HCT116 (cell line): ENCODE data around the gene FILIP1. TPM values are rescaled to one million over a fixed set of nuclear protein-coding genes. Genes with fewer than 3 reads are reported as not detected.

Experiments
- ATAC-seq: fragments of 200-7000 bp; cut with Tn5 transposase; 2 replicates; pipeline ENCODE4 v1.9.1; 2020; ENCODE audit warnings: mild to moderate bottlenecking, moderate library complexity
- BruUV-seq: library from RNA; stranded (reverse); fragments of 400-500 nt; replicated peaks from 2 replicates; lab custom pipeline; 2021; lab: Mats Ljungman, UMichigan
- CTCF ChIA-PET: fragments of 300-600 bp; sonication (Branson Sonifier 250); formaldehyde crosslinking; loops from one replicate; lab custom pipeline; 2021; ENCODE audit warnings: antibody characterized with exemption; lab: Charles Lee
- POLR2A ChIA-PET: fragments of 300-600, 350-600 bp; sonication (Branson Sonifier 250); formaldehyde crosslinking; loops from one replicate; lab custom pipeline; 2021; ENCODE audit warnings: antibody characterized with exemption; lab: Charles Lee
- RAD21 ChIA-PET, 2 experiments: fragments of 300-600 bp; sonication (Branson Sonifier 250); formaldehyde crosslinking; loops; one replicate each; lab custom pipeline; 2023; ENCODE audit warnings: low total read pairs in 2 of 2; ENCODE audit not compliant: uncharacterized antibody in 2 of 2, unreplicated experiment in 2 of 2, low non-redundant PET in 1 of 2; lab: Charles Lee
- DNase-seq: peaks from one replicate; pipeline ENCODE4 v3.0.0-alpha.2; 2010; ENCODE audit warnings: low read depth, low spot score
- H2AFZ ChIP-seq: fragments of 200-600 bp; shearing (Covaris generic), sonication (generic); 2 replicates; pipeline ENCODE4 v1.6.1; 2017; ENCODE audit warnings: low read depth, mixed run types, mixed read lengths, antibody characterized with exemption, low read length; ENCODE audit not compliant: poor library complexity, severe bottlenecking
- H3K27ac ChIP-seq: 2 replicates; pipeline ENCODE4 v1.5.1; 2012; ENCODE audit warnings: low read depth, low read length
- H3K27me3 ChIP-seq: fragments of 200-600 bp; sonication (generic); 2 replicates; pipeline ENCODE4 v1.6.1; 2016; ENCODE audit warnings: mixed run types, low read length, mixed read lengths; ENCODE audit not compliant: insufficient read depth
- H3K36me3 ChIP-seq, 2 experiments: fragments of 200-500 bp in 1 of 2; fragments of 200-600 bp in 1 of 2; sonication (Bioruptor generic) in 1 of 2; sonication (generic) in 1 of 2; 2 replicates each; pipeline versions ENCODE4 v1.5.1 to v1.6.1; 2014 to 2016; ENCODE audit warnings: low read length in 2 of 2, inconsistent platforms in 1 of 2, mixed read lengths in 1 of 2, mixed run types in 1 of 2; ENCODE audit not compliant: insufficient read depth in 2 of 2, control insufficient read depth in 1 of 2
- H3K4me1 ChIP-seq, 2 experiments: fragments of 200-600 bp in 1 of 2; sonication (generic) in 1 of 2; 2 replicates each; pipeline versions ENCODE4 v1.5.1 to v1.6.1; 2012 to 2017; ENCODE audit warnings: low read length in 2 of 2, inconsistent platforms in 1 of 2, mild to moderate bottlenecking in 1 of 2, mixed read lengths in 1 of 2, mixed run types in 1 of 2, moderate library complexity in 1 of 2; ENCODE audit not compliant: insufficient read depth in 2 of 2, control insufficient read depth in 1 of 2
- H3K4me2 ChIP-seq: fragments of 200-600 bp; sonication (generic); 2 replicates; pipeline ENCODE4 v1.6.1; 2017; ENCODE audit warnings: mixed run types, low read length, mixed read lengths
- H3K4me3 ChIP-seq, 2 experiments: fragments of 200-600 bp in 1 of 2; sonication (generic) in 1 of 2; replicated peaks in 1 of 2; 2 replicates each; pipeline ENCODE4 v1.5.1; 2011 to 2016; ENCODE audit warnings: low read length in 2 of 2, control low read depth in 1 of 2, low read depth in 1 of 2, mild to moderate bottlenecking in 1 of 2, mixed read lengths in 1 of 2, mixed run types in 1 of 2
- H3K79me2 ChIP-seq: fragments of 200-600 bp; sonication (generic); 2 replicates; pipeline ENCODE4 v1.6.1; 2017; ENCODE audit warnings: mild to moderate bottlenecking, mixed run types, low read length, moderate library complexity, mixed read lengths; ENCODE audit not compliant: insufficient read depth
- H3K9ac ChIP-seq: fragments of 200-600 bp; sonication (generic); 2 replicates; pipeline ENCODE4 v1.6.1; 2016; ENCODE audit warnings: low read length, mixed read lengths
- H3K9me2 ChIP-seq: fragments of 200-600 bp; sonication (generic), shearing (Covaris generic); 2 replicates; pipeline ENCODE4 v1.6.1; 2017; ENCODE audit warnings: mixed run types, mild to moderate bottlenecking, moderate library complexity; ENCODE audit not compliant: insufficient read depth
- H3K9me3 ChIP-seq, 2 experiments: fragments of 200-500 bp in 1 of 2; fragments of 200-600 bp in 1 of 2; sonication (Bioruptor generic) in 1 of 2; sonication (generic) in 1 of 2; 2 replicates each; pipeline ENCODE4 v1.6.1; 2014 to 2017; ENCODE audit warnings: low read length in 2 of 2, mixed read lengths in 2 of 2, inconsistent platforms in 1 of 2, low read depth in 1 of 2, mild to moderate bottlenecking in 1 of 2, mixed run types in 1 of 2, moderate library complexity in 1 of 2; ENCODE audit not compliant: control insufficient read depth in 1 of 2, insufficient read depth in 1 of 2
- H4K20me1 ChIP-seq: fragments of 200-600 bp; sonication (generic), shearing (Covaris generic); 2 replicates; pipeline ENCODE4 v1.6.1; 2017; ENCODE audit warnings: mixed run types, mild to moderate bottlenecking, moderate library complexity; ENCODE audit not compliant: insufficient read depth
- ELF1 ChIP-seq: IDR thresholded peaks from 2 replicates; pipeline ENCODE4 v1.6.1; 2012; ENCODE audit warnings: low read depth, borderline replicate concordance
- FOSL1 ChIP-seq: IDR thresholded peaks from 2 replicates; pipeline ENCODE4 v1.6.1; 2012; ENCODE audit warnings: low read depth
- SIN3A ChIP-seq: IDR thresholded peaks from 2 replicates; pipeline ENCODE4 v1.6.1; 2012; ENCODE audit warnings: low read depth
- TCF7L2 ChIP-seq: IDR thresholded peaks from 2 replicates; pipeline ENCODE4 v1.7.0; 2011; ENCODE audit warnings: borderline replicate concordance, inconsistent platforms; ENCODE audit not compliant: insufficient read depth, insufficient read length; ENCODE audit errors: extremely low read depth
- ZNF274 ChIP-seq: fragments of 200-500 bp; sonication (Bioruptor generic); IDR thresholded peaks from 2 replicates; pipeline ENCODE4 v1.6.1; 2014; ENCODE audit warnings: mild to moderate bottlenecking, low read depth, low read length, inconsistent platforms
- intact Hi-C: fragments of 100-400 bp; cut with micrococcal nuclease; formaldehyde crosslinking; loops from 2 replicates; pipeline ENCODE4 v1.10.0; 2022
- total RNA-seq: library from RNA; stranded (reverse); gene quantifications from one replicate; pipeline ENCODE4 v1.2.1, GENCODE V29; 2021; ENCODE audit not compliant: unreplicated experiment
- TF ChIP-seq, protein P1 (sequence below), 3 experiments: fragments of 200-600 bp in 1 of 3; sonication (generic) in 1 of 3; IDR thresholded peaks in 2 of 3; conservative IDR thresholded peaks in 1 of 3; 2 replicates each; pipeline ENCODE4 v1.5.1; 2012 to 2017; ENCODE audit warnings: low read depth in 2 of 3, low read length in 2 of 3, antibody characterized with exemption in 1 of 3, borderline replicate concordance in 1 of 3, control low read depth in 1 of 3, mild to moderate bottlenecking in 1 of 3, mixed read lengths in 1 of 3, mixed run types in 1 of 3, moderate library complexity in 1 of 3; ENCODE audit not compliant: insufficient read depth in 1 of 3
- TF ChIP-seq, protein P2 (sequence below): IDR thresholded peaks from 2 replicates; pipeline ENCODE4 v1.6.1; 2012

Gene FILIP1
- total RNA-seq, 1 experiment from 2014 or later = 0.05 TPM

DNA sequence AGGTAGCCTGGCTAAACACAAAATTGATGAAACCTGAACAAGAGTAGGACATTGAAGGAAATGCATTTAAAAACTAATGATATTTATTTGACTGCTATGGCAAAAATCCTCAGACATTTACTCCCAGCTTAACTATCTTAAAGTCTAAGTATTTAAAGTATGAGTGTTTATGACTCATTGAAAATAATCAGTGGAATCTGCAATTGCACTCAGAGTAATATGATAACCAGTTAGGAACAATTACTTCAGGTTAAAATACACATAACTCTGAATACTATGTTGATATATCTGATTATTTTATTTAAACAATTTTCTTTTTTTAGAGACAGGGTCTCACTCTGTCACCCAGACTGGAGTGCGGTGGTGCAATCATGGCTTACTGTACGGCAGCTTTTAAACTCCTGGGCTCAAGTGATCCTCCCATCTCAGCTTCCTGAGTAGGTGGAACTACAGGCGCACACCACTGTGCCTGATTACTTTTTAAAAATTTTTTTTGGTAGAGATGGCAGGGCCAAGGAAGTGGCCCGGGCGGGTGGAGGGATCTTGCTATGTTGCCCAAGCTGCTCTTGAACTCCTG is 43.9 kb downstream of the FILIP1 start:
- H3K27ac ChIP-seq = no peak overlapping the region
- no peaks in the 10 kb centered on the region for H3K27me3 ChIP-seq
- no peaks in the 10 kb centered on the region for H4K20me1 ChIP-seq
- H3K4me2 ChIP-seq = no peak overlapping the region
- H3K4me3 ChIP-seq = no peak overlapping the region
- no peaks in the 10 kb centered on the region for H3K9me2 ChIP-seq
- intact Hi-C loops = no loop called here
- no peak overlapping the region for H3K9ac ChIP-seq
- H2AFZ ChIP-seq = no peak overlapping the region
- ATAC-seq = no peak
- H3K79me2 ChIP-seq = no peaks in the 10 kb centered on the region
- ChIA-PET CTCF (no interaction called here), POLR2A (no interaction called here), RAD21 (no interaction called here)
- no peaks in the 10 kb centered on the region for H3K4me1 ChIP-seq
- DNase-seq = no peak
- no peaks in the 10 kb centered on the region for H3K36me3 ChIP-seq
- no peaks in the 10 kb centered on the region for H3K9me3 ChIP-seq
- TF ChIP-seq, protein P1, sequence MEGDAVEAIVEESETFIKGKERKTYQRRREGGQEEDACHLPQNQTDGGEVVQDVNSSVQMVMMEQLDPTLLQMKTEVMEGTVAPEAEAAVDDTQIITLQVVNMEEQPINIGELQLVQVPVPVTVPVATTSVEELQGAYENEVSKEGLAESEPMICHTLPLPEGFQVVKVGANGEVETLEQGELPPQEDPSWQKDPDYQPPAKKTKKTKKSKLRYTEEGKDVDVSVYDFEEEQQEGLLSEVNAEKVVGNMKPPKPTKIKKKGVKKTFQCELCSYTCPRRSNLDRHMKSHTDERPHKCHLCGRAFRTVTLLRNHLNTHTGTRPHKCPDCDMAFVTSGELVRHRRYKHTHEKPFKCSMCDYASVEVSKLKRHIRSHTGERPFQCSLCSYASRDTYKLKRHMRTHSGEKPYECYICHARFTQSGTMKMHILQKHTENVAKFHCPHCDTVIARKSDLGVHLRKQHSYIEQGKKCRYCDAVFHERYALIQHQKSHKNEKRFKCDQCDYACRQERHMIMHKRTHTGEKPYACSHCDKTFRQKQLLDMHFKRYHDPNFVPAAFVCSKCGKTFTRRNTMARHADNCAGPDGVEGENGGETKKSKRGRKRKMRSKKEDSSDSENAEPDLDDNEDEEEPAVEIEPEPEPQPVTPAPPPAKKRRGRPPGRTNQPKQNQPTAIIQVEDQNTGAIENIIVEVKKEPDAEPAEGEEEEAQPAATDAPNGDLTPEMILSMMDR (IDR thresholded peaks at IDR 0.05 in 2 of 3, conservative IDR thresholded peaks at IDR 0.05 in 1 of 3; ENCODE audit: borderline replicate concordance in 1 of 3, insufficient read depth in 1 of 3, low read depth in 2 of 3, low read length in 2 of 3) = no peak
- TF ChIP-seq ZNF274 = no peak
- no peak for TF ChIP-seq TCF7L2
- no peak for TF ChIP-seq SIN3A
- no peak for TF ChIP-seq FOSL1
- BruUV-seq = no TSS peak

DNA sequence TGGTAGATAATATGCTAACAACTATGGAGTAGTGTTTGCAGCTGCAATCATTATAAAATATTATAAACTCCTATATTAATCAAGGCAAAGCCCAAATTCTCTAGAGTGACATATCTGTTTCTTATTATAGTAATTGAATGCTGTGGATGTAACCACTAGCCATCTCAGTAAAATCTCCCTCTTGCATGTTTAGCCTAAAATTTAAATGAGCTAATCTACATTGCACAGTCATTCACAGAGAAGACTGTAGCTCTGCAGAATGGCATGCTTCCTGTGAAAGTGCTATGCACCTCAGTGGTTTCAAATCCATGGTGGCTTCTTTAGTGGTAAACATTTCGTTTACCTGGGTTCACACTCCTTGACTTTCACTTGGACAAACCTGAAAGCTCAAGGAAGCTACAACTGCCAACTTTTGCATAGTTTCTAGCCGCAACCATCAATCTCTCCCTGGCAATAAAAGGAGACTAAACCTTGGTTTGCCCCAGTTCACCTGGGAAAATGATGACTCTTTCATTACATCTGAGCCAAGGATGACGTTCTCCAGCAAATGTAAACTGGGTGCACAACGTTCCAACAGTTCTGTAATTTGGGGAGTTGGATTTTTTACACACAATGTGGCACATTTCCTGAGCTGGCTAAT is 47.2 kb downstream of the FILIP1 start:
- TF ChIP-seq FOSL1 (no peak), ELF1 (no peak)
- TF ChIP-seq, protein P2, sequence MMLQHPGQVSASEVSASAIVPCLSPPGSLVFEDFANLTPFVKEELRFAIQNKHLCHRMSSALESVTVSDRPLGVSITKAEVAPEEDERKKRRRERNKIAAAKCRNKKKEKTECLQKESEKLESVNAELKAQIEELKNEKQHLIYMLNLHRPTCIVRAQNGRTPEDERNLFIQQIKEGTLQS = no peak
- intact Hi-C loops = no loop called here
- no peaks in the 10 kb centered on the region for H3K9me2 ChIP-seq
- no peaks in the 10 kb centered on the region for H3K79me2 ChIP-seq
- no peak for ATAC-seq
- no peaks in the 10 kb centered on the region for H3K36me3 ChIP-seq
- DNase-seq = no peak
- ChIA-PET RAD21 (no interaction called here), CTCF (no interaction called here), POLR2A (no interaction called here)
- H3K9me3 ChIP-seq = no peaks in the 10 kb centered on the region
- no TSS peak for BruUV-seq
- H3K27me3 ChIP-seq = no peaks in the 10 kb centered on the region
- no peak overlapping the region for H2AFZ ChIP-seq
- H3K4me3 ChIP-seq = no peak overlapping the region
- H3K27ac ChIP-seq = no peak overlapping the region
- no peaks in the 10 kb centered on the region for H4K20me1 ChIP-seq
- H3K4me2 ChIP-seq = no peak overlapping the region
- H3K9ac ChIP-seq = no peak overlapping the region
- H3K4me1 ChIP-seq = no peaks in the 10 kb centered on the region
